OCI-M1 (cell line): ENCODE data around the gene PLA2G3.
A peak's percentile ranks its signal among the peaks of the same experiment; 100 is the strongest.
"Not testable (repeated sequence)": the region's sequence is repeated elsewhere in the genome, so short reads cannot be mapped to it uniquely, and the experiment has no call there.

Experiments
- DNase-seq: peaks from one replicate; lab custom pipeline; 2025; lab: John Stamatoyannopoulos, UW

Gene PLA2G3

DNA sequence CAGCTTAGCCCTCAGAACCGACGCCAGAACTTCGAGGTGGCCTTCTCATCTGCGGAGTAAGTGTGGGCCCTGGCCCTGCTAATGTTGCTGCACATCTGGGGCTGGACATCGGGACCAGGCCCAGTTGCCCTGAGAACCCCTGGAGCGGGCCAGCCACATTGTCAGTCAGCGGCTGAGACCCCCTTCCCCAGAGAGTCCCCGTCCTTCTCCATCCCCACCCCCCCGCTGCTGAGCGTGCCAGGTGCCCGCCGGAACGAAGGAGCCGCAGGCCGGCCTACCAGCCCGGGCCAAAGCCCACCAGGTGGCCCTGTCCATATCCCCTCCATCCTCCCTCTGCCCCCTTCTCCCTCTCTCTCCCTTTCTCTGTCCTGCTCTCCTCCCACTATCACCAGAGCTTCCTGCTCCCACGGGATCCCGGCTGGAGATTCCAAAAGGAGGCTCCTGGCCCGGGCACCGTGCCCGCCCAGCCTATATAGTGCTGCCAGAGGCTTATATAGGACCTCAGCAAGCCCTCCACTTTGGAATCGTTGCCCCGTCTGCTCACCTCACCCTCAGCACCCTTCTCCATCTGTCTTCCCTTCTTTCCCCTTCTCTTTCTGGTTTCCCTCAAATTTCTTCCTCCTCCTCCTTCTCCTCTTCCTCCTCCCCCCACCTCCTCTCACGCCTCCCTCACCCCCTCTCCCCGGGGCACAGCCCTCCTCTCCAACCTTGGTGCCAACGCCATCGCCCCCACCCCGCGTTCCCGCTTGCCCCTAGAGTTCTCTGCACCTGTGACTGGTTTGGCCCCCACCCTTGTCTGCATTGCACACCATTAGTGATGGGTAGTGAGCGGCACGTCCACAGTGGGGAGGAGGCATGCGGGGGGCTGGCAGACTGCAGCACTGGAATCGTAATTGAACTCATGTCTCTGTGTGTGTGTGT, 40.2 kb downstream of the PLA2G3 start:
- no peak for DNase-seq

DNA sequence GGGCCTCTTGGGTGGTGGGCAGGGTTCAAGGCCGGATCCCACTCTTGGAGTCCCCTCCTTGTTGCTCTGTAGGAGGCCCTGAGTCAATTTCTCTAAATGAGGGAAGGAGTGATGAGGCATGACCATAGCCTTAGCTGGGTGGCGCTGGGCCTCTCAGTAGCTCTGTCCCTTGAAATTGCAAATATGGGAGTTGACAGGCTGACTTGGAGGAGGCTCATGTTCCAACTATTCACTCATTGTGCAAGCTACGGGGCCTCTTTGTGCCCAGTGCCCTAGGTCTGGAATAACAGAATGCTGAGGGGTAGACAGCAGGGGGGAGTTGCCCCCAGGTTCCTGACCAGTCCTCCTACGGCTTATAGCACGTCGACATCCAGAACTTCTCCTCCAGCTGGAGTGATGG, 40.9 kb downstream of the PLA2G3 start:
- DNase-seq = no peak

DNA sequence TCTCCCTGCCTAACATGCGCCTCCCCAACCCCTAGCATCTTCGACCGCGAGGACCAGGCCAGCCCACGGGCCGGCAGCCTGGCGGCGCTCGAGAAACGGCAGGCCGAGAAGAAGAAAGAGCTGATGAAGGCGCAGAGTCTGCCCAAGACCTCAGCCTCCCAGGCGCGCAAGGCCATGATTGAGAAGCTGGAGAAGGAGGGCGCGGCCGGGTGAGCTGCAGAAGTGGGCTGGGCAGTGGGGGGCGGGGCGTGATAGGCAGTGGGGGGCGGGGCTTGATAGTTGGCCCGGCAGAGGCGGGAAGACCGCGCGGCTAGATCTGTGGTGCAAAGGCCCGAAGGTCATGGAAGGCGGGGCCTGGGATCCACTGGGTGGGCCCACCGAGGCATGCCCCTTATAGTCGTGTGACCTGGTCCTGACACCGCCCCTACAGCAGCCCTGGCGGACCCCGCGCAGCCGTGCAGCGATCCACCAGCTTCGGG, 41.6 kb downstream of the PLA2G3 start:
- no peak for DNase-seq

DNA sequence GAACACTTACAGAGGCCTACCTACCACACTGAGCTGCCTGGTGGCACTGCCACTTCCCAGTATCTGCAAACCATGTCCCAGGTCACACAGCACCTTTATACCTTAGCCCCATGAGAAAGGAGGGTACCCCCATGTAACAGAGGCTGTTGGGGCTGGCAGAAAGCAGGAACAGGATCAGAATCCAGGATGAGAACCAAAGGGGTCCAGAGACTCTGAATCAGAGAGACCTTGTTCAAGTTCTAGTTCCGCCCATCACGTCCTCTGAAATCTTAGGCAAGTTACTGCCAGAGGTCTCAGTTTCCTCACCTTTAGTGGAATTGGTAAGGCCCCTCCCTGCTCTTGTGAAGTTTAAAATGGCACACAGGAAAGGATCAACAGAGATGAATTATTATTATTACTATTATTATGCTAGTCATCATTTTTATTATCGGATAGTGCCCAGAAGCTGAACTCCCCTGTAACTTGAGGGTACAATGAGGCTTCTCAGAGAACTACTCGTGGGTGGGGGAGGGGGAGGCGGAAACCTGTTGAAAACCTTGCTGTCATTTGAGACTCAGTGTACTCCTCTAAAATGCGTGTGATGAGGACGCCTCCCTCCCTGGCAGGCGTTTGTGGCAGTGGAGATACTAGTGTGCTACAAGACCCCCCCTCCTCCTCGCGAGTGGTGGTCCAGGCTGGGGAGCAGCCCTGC, 42.2 kb downstream of the PLA2G3 start:
- DNase-seq = no peak

DNA sequence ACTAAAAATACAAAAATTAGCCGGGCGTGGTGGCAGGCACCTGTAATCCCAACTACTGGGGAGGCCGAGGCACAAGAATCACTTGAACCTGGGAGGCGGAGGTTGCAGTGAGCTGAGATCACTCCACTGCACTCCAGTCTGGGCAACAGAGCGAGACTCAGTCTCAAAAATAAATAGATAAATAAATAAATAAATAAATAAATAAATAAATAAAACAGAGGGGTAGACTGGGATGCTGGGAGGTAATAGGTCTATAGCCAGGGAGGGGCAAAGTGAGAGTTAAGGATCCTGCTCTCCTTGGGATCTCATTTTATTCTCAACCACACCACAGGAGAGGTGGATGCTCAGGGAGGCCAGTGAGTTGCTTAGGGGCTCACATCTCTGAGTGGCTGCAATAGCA, 42.8 kb downstream of the PLA2G3 start:
- DNase-seq = not testable (repeated sequence)

DNA sequence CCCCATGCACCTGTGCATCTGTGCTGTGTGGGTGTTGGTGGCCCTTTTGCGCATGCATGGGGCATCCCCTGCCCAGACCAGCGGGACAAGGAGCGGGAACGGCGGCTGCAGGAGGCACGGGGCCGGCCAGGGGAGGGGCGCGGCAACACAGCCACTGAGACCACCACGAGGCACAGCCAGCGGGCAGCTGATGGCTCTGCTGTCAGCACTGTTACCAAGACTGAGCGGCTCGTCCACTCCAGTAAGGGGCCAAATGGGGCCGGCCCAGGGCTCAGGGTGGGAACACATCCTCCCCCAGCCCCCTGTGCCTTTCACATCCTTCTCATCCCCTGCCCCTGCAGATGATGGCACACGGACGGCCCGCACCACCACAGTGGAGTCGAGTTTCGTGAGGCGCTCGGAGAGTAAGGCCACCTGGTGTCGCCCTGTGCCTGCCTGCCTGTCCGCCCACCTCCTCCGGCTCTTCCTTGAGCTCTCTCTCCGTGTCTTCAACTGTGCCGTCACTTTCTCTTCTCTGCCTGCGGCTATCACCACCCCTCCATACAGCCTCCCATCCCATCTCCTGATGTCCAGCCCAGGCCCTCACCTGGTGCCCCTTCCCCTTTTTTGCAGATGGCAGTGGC, 43.5 kb downstream of the PLA2G3 start:
- DNase-seq = no peak

DNA sequence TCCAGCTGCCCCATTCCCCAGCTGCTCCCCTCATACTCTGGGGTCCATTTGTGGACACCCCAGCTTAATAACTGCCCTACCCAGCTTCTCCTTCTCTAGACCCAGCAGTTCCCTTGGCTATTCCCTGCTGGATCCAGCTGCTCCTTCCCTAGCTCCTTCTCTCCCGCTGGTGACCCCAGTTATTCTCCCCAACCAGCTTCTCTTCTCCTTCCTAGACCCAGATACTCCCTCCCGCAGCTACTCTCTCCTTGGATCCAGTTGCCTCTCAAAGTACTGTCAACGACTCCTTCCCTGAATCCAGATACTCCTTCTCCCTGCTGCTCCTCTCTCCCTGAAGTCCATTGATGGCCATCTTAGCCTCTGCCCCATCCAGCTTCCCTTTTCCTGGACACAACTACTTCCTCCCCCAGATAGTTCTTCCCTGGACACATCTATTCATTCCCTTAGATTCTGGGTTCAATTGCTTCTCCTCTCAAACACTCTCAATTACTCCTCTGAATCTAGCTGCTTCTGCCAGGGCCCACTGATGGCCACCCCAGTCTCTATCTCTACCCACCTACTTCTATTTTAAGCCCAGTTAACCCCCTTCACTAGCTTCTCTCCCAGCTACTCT, 44.6 kb downstream of the PLA2G3 start:
- DNase-seq = no peak

DNA sequence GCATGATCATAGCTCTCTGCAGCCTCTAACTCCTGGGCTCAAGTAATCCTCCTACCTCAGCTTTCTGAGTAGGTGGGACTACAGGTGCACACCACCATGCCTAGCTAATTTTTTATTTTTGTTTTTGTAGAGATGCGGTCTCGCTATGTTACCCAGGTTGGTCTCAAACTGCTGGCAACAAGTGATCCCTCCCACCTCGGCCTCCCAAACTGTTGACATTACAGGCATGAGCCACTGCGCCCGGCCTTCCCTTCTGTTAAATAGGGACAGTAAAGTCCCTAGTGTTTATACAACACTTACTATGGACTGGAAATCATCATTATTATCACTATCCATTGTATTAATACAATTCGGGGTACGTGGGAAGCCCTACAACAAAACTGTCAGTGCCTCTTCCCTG, 45.6 kb downstream of the PLA2G3 start:
- DNase-seq = no peak

DNA sequence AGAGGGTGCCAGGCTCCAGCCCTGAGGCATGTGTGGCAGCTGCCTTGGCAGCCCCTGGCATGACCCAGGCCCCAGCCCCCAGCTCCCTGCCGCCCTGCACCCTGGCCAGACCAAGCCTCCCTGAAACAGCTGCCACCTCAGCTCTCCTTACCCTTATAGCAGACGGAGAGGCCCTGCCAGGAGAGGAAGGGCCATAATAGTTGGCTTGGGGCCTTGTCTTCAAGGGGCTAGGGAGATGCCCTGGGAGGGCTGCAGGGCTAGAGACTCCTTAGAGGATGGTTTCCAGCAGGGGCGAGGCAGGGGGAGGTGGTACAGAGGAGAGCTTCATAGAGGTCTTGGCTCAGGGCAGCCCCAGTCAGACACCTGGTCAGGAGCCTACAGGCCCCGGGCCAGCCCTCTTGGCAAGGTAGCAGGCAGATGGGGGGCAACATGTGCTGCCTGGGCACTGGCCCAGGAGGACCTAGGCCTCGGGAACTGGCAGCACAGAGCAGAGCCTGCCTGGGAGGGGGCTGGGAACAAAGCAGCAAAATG, 46.2 kb downstream of the PLA2G3 start:
- DNase-seq = no peak

DNA sequence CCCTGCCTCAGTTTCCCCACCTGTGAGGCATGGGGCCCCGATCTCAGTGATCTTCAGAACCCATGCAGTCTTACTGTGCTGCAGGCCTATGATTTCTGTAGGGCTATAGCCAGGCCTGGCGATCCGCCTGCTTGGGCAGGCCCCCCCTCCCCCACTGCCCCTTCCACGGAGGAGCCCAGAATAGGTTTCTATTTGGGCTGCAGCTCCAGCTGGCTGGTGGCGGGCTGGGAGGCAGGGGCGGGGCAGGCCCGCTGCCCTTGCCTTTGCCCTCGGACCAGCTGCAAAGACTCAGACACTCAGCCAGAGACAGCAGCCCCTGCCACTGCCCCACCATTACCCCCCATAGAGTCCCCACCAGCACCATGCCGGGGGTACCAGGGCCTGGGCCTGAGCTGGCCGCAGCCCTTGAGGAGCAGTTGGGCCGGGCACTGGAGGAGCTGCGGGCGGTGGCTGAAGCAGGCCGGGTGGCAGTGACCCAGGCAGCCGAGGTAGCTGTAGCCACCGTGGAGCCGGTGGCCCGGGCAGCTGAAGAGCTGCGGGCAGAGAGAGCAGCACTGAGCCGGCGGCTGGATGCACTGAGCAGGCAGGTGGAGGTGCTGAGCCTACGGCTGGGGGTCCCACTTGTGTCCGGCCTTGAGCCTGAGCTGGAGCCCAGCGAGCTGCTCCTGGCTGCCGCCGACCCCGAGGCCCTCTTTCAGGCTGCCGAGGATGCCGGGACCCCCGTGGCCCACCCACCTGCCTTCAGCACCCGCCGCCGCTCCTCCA, 47.0 kb downstream of the PLA2G3 start:
- DNase-seq = no peak

DNA sequence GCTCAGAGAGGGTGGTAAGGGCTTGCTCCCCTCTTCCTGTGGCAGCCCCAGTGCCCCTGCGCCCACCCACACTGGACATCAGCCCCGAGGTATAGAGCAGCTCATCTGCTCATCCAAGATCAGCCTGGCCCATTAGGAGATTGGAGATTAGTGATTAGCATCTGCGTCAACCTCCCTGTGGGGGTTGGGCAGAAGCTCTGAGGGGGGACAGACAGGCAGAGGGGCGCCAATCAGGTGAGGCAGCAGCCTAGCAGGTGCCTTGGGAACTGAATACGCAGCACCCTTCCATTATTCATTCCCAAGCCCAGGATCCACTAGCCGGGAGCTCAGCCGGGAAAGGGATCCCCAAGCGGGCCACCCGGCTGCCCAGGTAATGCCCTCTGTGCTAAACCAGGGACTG, 48.1 kb downstream of the PLA2G3 start:
- DNase-seq = no peak

DNA sequence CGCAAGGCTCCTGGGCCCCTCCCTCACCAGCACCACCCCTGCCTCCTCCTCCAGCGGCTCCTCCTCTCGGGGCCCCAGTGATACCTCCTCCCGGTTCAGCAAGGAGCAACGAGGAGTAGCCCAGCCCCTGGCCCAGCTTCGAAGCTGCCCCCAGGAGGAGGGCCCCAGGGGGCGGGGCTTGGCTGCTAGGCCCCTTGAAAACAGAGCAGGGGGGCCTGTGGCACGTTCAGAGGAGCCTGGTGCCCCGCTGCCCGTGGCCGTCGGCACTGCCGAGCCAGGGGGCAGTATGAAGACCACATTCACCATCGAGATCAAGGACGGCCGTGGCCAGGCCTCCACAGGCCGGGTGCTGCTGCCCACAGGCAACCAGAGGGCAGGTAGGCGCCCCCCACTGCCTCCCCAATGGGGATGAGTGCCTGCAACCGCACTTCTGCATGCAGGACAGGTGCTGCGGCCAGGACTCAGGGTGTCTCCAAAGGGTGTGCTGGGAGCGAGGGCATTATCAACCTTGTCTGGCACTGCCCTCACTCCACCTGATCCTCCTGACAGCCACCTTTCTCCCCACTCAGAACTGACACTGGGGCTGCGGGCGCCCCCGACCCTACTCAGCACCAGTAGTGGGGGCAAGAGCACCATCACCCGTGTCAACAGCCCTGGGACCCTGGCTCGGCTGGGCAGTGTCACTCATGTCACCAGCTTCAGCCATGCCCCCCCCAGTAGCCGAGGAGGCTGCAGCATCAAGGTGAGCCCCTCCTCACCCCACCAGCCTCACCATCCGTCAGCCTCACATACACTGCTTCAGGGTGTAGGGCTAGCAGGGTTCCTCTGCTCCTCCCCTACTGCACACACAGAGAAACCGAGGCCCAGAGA, 49.0 kb downstream of the PLA2G3 start:
- no peak for DNase-seq

DNA sequence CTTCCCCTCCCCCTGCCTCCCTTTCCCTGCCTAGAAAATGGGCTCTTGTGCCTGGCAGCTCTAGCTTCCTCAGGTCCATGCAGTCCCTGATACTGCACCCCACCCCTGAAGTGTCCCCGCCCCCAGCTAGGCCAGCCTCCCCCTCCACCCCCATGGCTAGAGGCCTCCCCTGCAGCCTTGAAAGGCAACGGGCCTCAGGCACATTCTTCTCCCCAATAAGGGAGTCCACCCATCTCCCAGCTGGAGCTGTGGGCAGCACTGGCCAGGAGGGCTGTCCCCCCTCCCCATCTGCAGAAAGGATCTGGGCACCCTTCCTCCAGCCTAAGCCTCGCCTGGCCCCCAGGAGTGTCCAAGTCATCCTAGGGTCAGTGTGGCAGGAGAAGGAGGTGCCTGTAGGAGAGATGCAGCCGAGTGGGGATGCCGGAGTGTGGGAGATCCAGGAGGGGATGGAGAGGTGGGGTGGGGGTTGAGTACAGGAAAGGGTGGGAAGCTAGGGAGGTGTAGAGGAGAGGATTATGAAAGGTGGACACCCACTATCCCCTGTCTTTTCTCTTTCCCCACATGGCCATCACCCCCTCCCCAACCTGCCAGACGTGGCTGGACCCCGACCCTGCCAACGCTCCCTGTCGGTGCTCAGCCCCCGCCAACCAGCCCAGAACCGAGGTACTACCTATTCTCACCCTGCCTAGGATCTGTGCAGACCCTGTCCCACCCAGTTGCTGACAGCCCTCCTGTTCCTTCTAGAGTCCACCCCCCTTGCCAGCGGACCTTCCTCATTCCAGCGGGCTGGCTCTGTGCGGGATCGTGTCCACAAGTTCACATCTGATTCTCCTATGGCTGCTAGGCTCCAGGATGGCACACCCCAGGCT, 49.9 kb downstream of the PLA2G3 start:
- no peak for DNase-seq

DNA sequence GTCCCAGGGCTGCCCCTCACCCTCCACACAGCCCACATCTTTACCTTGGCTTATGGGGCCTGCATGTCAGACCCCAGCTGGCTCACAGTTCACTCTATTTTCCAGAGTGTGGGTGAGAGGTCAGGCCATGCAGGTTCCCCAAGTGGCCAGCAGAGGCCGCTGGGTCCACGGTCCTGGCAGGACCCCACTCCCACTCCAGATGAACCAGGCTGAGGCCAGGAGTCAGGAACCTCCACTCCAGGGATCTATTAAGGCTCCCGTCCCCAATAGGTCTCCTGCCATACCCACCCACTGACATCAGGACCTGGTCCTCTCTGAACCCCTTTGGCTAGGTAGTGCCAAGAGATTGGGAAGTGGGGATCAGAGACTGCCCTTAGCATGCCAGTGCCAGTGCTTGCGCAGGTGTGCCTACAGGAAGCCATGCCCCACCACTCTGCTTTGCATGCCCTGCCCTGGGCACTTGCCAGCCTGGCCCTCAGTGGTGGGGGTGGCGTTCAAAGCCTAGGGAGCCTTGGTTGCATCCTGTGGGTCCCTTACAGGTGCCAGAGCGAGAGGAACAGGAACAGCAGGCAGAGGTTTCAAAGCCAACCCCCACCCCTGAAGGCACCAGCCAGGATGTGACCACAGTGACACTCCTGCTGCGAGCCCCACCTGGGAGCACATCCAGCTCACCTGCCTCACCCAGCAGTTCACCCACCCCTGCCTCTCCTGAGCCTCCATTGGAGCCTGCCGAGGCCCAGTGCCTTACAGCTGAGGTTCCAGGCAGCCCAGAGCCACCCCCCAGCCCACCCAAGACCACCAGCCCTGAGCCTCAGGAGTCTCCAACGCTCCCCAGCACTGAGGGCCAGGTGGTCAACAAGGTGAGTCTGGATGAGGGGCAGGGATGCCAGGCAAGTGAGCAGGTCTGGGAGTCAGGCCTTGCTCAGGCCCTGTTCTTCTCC, 50.9 kb downstream of the PLA2G3 start:
- DNase-seq = peak; percentile 58

DNA sequence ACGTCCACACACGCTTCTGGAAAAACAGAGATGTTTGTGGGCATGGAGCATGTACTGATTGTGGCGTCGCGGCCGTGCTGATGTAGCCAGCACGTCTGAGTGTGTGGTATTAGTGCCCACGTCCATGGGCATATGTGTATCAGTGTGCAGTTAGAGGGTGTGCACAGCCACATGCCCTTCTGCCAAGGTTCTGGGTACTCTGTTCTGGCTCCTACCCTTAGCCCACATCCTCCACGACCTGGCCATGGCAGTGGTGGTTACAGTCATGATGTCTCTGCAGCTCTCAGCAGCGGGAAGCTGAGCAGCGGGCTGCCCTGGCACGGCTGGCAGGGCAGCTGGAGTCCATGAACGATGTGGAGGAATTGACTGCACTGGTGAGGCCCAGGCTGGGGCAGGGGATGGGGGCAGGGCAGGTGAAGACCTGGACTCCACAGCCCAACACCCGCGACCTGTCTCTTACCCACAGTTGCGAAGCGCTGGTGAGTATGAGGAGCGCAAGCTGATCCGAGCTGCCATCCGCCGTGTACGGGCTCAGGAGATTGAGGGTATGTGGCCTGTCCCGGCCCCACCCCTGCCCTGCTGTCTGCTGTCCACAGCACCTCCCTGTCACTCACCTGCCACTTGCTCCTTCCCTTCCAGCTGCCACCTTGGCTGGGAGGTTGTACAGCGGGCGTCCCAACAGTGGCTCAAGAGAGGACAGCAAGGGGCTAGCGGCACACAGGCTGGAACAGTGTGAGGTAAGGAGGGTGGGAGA, 51.9 kb downstream of the PLA2G3 start:
- DNase-seq = no peak

DNA sequence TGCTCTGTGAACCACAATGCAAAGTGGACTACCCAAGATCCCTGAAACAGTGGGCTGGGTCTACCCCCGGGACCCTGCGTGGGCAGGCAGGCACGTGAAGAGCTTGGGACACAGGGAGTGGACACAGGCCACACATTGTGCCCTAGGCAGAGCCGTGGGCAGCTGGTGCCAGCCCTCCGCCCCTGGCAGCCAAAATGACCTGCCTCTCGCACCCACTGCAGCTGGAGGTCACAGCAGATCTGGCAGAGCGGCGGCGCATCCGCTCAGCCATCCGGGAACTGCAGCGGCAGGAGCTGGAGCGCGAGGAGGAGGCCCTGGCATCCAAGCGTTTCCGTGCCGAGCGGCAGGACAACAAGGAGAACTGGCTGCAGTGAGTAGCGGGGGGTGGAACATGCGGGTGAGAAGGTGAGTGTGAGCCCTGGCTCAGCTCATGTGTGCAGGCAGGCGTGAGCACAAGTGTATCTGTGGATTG, 52.5 kb downstream of the PLA2G3 start:
- no peak for DNase-seq

DNA sequence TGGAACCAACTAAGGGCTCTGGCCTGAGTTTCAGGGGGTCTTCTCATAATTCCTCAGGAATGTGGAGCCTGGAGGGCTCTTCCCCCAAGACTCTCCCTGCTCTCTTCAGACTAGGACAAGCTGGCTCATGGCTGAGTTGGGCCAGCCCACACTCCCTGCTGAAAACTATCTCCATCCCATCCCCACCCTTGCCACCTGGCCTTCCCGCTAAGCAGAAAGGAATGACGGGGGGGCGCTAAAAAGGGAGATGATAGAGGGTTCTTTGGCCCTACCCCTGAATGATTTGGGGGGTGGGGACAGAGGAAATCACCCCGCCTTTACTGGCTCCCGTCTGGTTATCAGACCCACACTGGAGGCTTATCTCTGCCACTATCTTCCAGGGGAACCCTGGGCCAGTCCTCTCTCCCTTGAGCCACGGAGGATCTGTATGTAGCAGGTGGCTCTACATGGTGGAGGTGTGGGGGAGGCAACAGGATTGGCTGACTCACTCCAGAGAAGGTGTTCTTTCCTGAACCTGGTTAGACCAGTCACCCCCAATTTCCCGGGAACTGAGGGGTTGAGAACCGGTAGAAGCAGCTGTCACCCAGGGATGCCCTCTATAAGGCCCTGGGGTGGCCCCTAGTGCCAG, 53.5 kb downstream of the PLA2G3 start:
- peak; percentile 10 for DNase-seq
